HG02623 (cell line): Measurements from ENCODE around the gene TMPRSS13.
"Not testable (repeated sequence)": the region's sequence is repeated elsewhere in the genome, so short reads cannot be mapped to it uniquely, and the experiment has no call there.

ENCODE experiments used
- ATAC-seq: cut with Tn5 transposase; IDR thresholded peaks from one replicate; pipeline ENCODE4 v1.9.1; 2021; ENCODE audit warnings: moderate library complexity; ENCODE audit not compliant: unreplicated experiment

The TMPRSS13 gene

GRCh38 chr11:117931331-117931950 lies 2.2 kb upstream of the TMPRSS13 start:
- no peak for ATAC-seq

GRCh38 chr11:117930668-117931330 lies 1.6 kb upstream of the TMPRSS13 start:
- ATAC-seq: no peak

GRCh38 chr11:117929916-117930570 lies 841 bp upstream of the TMPRSS13 start:
- ATAC-seq: no peak

- ATAC-seq: no peak
Measured at GRCh38 chr11:117928446-117929141, 608 bp downstream of the TMPRSS13 start.

- ATAC-seq: no peak
Measured at GRCh38 chr11:117927926-117928325, 1.3 kb downstream of the TMPRSS13 start.

GRCh38 chr11:117926166-117926565 lies 3.0 kb downstream of the TMPRSS13 start:
- ATAC-seq: not testable (repeated sequence)

GRCh38 chr11:117925198-117925925 lies 3.8 kb downstream of the TMPRSS13 start:
- ATAC-seq: no peak

GRCh38 chr11:117924631-117925170 lies 4.5 kb downstream of the TMPRSS13 start:
- no peak for ATAC-seq

- no peak for ATAC-seq
Measured at GRCh38 chr11:117923773-117924172, 5.4 kb downstream of the TMPRSS13 start.

- ATAC-seq: no peak
Measured at GRCh38 chr11:117923275-117923674, 5.9 kb downstream of the TMPRSS13 start.

GRCh38 chr11:117921893-117922292 lies 7.3 kb downstream of the TMPRSS13 start:
- ATAC-seq: no peak

GRCh38 chr11:117921456-117921855 lies 7.7 kb downstream of the TMPRSS13 start:
- no peak for ATAC-seq

- no peak for ATAC-seq
Measured at GRCh38 chr11:117919781-117920221, 9.4 kb downstream of the TMPRSS13 start.

- no peak for ATAC-seq
Measured at GRCh38 chr11:117919341-117919740, 9.9 kb downstream of the TMPRSS13 start.

GRCh38 chr11:117918366-117919255 lies 10.6 kb downstream of the TMPRSS13 start:
- no peak for ATAC-seq

GRCh38 chr11:117917591-117918151 lies 11.5 kb downstream of the TMPRSS13 start:
- no peak for ATAC-seq

- ATAC-seq: no peak
Measured at GRCh38 chr11:117916956-117917355, 12.2 kb downstream of the TMPRSS13 start.

- ATAC-seq: no peak
Measured at GRCh38 chr11:117915672-117916235, 13.4 kb downstream of the TMPRSS13 start.
